Brain microvascular endothelial cell (primary cell): Measurements from ENCODE around the gene ISOC2.
"Not testable (repeated sequence)": the region's sequence is repeated elsewhere in the genome, so short reads cannot be mapped to it uniquely, and the experiment has no call there.

ENCODE experiments used
- DNase-seq: peaks from one replicate; pipeline ENCODE4 v3.0.0-alpha.2; 2020
- H3K27ac ChIP-seq: fragments of 250-450 bp; sonication (Bioruptor Pico); 2 replicates; pipeline ENCODE4 v1.5.1; 2020; ENCODE audit warnings: mild to moderate bottlenecking, moderate library complexity
- H3K27me3 ChIP-seq: fragments of 250-450 bp; sonication (Bioruptor Pico); replicated peaks from 2 replicates; pipeline ENCODE4 v1.5.1; 2020; ENCODE audit warnings: mild to moderate bottlenecking
- H3K36me3 ChIP-seq: fragments of 250-450 bp; sonication (Bioruptor Pico); replicated peaks from 2 replicates; pipeline ENCODE4 v1.5.1; 2020; ENCODE audit warnings: mild to moderate bottlenecking
- H3K4me3 ChIP-seq: 2 replicates; pipeline ENCODE4 v1.5.1; 2011; ENCODE audit warnings: low read depth, mild to moderate bottlenecking, control low read depth, low read length, moderate library complexity
- in situ Hi-C: cut with HindIII; loops from 2 replicates; pipeline ENCODE4 v1.10.0; 2017; ENCODE audit warnings: low sequenced_read_pairs, low pct_ligation_motif_present
- TF ChIP-seq, protein P1 (sequence below): IDR thresholded peaks from 2 replicates; pipeline ENCODE4 v1.5.1; 2011; ENCODE audit warnings: low read depth, mild to moderate bottlenecking, moderate library complexity, low read length, control low read depth, inconsistent platforms; ENCODE audit errors: missing control alignments

Gene ISOC2

DNA sequence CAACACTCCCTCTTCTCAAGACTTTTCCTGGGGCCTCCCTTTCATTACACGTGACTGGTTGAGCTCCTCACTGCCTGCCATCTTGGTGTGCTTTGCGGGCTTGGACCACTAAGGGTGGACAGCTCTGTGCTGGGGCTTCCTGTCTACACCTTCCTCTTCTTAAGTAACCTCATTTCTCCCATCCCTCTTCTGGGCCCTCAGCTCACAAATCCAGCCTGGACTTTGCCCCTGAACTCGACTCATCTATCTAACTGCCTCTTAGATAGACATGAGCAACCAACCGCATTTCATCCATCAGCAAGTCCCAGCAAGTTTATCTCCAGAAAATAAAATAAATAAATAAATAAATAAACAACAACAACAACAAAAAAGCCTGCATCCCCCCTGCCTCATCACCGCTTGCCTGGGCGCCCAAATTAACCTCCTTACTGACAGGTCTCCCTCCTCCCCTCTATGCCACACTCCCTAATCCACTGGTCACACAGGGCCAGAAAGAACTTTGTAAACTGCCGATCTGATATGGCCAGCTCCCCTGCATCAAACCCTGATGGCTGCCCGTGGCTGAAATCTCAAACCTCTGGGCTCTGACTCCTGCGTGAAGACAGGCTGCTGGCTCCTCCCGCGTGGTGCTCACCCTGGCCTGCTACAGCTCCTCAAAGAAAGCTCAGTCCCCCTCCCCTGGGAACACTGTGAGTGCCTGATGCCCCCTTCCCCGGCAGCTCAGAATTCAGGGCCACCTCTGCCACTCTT, 7.8 kb downstream of the ISOC2 start:
- no peaks in the 10 kb centered on the region for H3K36me3 ChIP-seq
- H3K27me3 ChIP-seq, result peaks cover 14% of the 10 kb centered on the region
- H3K27ac ChIP-seq, result no peak overlapping the region
- no peak overlapping the region for H3K4me3 ChIP-seq
- no peak for DNase-seq
- in situ Hi-C loops, result no loop called here
- TF ChIP-seq, protein P1, sequence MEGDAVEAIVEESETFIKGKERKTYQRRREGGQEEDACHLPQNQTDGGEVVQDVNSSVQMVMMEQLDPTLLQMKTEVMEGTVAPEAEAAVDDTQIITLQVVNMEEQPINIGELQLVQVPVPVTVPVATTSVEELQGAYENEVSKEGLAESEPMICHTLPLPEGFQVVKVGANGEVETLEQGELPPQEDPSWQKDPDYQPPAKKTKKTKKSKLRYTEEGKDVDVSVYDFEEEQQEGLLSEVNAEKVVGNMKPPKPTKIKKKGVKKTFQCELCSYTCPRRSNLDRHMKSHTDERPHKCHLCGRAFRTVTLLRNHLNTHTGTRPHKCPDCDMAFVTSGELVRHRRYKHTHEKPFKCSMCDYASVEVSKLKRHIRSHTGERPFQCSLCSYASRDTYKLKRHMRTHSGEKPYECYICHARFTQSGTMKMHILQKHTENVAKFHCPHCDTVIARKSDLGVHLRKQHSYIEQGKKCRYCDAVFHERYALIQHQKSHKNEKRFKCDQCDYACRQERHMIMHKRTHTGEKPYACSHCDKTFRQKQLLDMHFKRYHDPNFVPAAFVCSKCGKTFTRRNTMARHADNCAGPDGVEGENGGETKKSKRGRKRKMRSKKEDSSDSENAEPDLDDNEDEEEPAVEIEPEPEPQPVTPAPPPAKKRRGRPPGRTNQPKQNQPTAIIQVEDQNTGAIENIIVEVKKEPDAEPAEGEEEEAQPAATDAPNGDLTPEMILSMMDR, result no peak

DNA sequence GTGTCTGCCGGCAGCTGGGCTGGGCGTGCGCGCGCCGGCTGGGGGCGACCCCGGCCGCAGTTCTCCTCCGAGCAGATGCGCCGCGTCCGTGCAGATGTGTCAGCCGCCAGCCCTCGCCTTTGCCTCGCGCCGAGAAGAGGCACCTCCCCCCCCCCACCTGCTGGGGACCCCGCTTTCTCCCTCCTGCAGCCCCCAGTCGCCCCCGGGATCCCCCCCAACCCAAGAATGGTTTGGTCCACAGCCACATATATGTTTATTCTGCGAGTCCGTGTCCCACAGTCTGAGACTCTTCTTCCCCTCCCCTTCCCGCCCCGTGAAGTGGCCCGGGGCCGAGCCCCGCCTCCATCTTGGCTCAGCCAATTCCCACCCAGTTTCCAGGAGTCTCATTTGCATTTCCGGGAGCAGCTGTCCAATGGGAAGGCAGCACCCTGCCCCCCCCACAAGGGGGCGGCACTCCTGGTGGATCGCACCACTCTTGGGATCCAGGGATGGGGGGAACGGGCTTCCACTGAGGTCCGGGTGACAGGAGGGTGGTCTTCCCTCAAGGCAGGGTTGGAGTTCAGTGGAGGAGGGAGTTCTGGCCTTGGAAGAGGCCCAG, 8.6 kb downstream of the ISOC2 start:
- Histone ChIP-seq H3K27ac (no peak overlapping the region), H3K36me3 (no peaks in the 10 kb centered on the region), H3K4me3 (peak overlapping the region; percentile 15), H3K27me3 (peaks cover 14% of the 10 kb centered on the region)
- DNase-seq, result peak; percentile 75
- TF ChIP-seq, protein P1, result peak; percentile 5
- in situ Hi-C loops, result no loop called here

DNA sequence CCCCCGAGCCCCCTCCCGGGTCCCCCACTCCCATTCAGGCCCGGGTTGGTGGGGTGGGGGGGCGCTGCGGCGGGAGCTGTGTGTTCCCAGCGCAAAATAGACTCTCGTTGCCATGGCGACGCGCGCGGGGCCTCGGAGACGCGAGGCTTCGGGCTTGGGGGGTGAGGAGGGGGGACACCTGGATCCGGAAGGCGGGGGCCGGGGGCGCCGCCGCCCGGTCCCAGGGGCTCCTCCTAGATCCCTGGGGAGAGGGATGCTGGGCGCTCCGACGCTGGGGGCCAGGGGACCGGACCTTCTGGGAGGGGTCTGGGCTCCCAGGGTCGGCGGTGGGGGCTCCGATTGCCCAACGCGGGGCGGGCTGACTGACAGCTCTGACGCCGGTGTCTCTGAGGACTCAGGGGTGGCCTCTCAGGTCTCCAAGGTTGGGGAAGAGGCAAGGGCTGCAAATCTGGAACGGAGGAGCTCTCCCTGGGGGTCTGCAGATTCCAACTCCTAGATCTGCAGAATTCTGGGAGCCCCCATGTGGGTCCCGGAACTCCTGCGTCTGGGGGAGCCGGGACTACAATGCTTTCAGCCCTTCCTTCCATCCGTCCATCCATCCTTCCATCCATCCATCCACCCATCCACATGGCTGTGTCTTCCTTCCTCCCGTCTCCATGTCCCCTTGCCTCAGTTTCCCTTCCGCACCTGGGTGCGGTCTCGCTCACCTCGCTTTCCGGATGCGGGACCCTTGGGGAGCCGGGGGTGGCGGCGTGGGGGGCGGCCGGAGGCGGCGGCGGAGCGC, 9.3 kb downstream of the ISOC2 start:
- in situ Hi-C loops, result no loop called here
- TF ChIP-seq, protein P1, result no peak
- Histone ChIP-seq H3K4me3 (peak overlapping the region; percentile 15), H3K27ac (no peak overlapping the region), H3K36me3 (no peaks in the 10 kb centered on the region), H3K27me3 (peaks cover 15% of the 10 kb centered on the region)
- DNase-seq, result no peak

DNA sequence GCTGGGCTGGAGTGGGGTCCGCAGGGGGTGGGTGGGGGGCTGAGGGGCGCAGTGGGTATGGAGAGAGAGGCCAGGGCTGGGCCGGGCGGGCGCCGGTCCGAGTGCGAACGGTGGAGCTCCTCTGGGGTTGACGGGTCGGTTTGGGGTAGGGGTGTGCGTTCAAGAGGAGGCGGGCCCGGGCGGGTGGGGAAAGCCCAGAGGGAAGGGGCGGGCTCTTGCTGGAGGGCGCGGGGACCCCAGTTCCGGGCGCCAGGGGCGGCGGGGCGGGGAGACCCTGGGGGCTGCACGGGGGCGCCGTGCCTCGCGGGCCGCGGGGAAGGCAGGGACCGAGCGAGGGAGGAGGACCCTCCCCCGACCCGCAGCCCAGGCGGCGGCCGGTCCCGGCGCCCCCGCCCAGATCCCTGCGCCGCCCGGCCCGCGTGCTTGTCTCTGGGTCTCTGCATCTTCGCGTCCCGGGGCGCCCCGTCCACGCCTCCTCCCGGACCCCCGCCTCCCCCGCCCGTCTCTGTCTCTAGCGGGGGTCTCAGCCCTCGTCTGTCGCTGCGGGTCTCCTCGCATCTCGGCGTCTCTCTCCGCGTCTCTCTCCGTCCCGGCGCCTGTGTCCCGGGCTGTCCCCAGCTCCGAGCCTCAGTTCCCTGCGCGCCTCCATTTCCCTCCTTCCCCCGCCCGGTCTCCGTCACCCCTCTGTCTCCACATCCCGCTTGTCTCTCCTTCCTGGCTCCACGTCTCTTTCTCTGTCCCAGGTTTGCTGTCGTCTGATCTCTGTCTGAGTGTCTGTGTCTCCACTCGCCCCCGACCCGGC, 10.1 kb downstream of the ISOC2 start:
- in situ Hi-C loops, result no loop called here
- H3K4me3 ChIP-seq, result no peak overlapping the region
- H3K27me3 ChIP-seq, result peaks cover 17% of the 10 kb centered on the region
- H3K36me3 ChIP-seq, result no peaks in the 10 kb centered on the region
- no peak overlapping the region for H3K27ac ChIP-seq
- TF ChIP-seq, protein P1, result no peak
- DNase-seq, result no peak

DNA sequence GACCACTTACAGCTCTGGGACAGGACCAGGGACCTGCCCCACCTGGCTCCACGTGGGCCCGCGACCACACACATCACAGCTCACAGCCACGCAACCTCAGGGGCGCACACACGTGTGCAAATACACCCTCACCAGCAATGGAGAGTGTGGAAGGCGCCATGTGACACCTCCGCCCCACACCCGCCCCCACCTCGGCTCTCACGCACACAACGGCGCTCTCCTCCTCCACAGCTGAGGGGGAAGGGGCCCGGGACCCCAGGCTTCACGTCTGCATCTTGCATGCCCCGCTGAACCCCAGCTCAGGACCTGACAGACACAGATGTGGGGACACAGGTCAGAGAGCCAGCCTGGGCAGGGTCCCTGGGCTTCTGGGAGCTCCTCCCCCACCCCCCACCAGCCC, 12.0 kb downstream of the ISOC2 start:
- in situ Hi-C loops, result no loop called here
- Histone ChIP-seq H3K4me3 (no peak overlapping the region), H3K27me3 (peaks cover 20% of the 10 kb centered on the region), H3K27ac (no peak overlapping the region), H3K36me3 (no peaks in the 10 kb centered on the region)
- TF ChIP-seq, protein P1, result no peak
- no peak for DNase-seq

DNA sequence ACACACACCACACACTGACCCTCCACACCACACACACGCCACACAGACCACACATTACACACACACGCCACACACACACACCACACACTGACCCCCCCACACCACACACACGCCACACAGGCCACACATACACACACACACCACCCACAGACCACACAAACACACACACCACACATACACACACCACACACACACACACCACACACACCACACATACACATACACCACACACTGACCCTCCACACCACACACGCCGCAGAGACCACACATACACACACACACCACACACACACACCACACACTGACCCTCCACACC, 13.3 kb downstream of the ISOC2 start:
- in situ Hi-C loops, H3K27ac ChIP-seq, H3K36me3 ChIP-seq, H3K4me3 ChIP-seq, DNase-seq: not testable (repeated sequence)
- peaks cover 30% of the 10 kb centered on the region for H3K27me3 ChIP-seq
